AG04450 (cell line): Measurements from ENCODE around the gene ANKRD13C. TPM values are rescaled to one million over a fixed set of nuclear protein-coding genes. Genes with fewer than 3 reads are reported as not detected.

ENCODE experiments used
- CTCF ChIA-PET: fragments of 300-600, 350-600 bp; formaldehyde crosslinking; extraction: SDS; loops from one replicate; lab custom pipeline; 2022; ENCODE audit warnings: antibody characterized with exemption, inconsistent platforms; lab: Charles Lee
- POLR2A ChIA-PET: fragments of 350-600 bp; formaldehyde crosslinking; extraction: SDS; loops from one replicate; lab custom pipeline; 2021; ENCODE audit warnings: antibody characterized with exemption, inconsistent platforms; lab: Yijun Ruan, JAX
- DNase-seq: peaks from one replicate; pipeline ENCODE4 v3.0.0-alpha.2; 2011; ENCODE audit warnings: low read depth, low spot score
- H3K27ac ChIP-seq: one replicate; pipeline ENCODE4 v1.5.1; 2012; ENCODE audit warnings: low read depth, low read length, control low read depth
- H3K27me3 ChIP-seq: one replicate; pipeline ENCODE4 v1.6.0; 2012; ENCODE audit warnings: low read length; ENCODE audit not compliant: control insufficient read depth, insufficient read depth
- H3K4me3 ChIP-seq: 2 replicates; pipeline ENCODE4 v1.5.1; 2011; ENCODE audit warnings: mild to moderate bottlenecking, low read depth, low read length, control low read depth
- H3K9me3 ChIP-seq: 2 replicates; pipeline ENCODE4 v1.5.1; 2012; ENCODE audit warnings: low read length; ENCODE audit not compliant: control insufficient read depth, insufficient read depth
- CTCF ChIP-seq: IDR thresholded peaks from 2 replicates; pipeline ENCODE4 v1.5.1; 2011; ENCODE audit warnings: low read depth, low read length, control low read depth, inconsistent platforms
- polyA plus RNA-seq: library from polyadenylated mRNA; depleted of rRNA; stranded (reverse); fragments of >200 nt; gene quantifications from 2 replicates; pipeline ENCODE4 v1.2.3, GENCODE V29; 2011

The ANKRD13C gene
- polyA plus RNA-seq, 1 experiment = 18.1 TPM

- Histone ChIP-seq H3K27ac (no peak overlapping the region), H3K9me3 (no peaks in the 10 kb centered on the region), H3K4me3 (no peak overlapping the region), H3K27me3 (no peaks in the 10 kb centered on the region)
- ChIA-PET POLR2A (no interaction called here), CTCF (no interaction called here)
- no peak for TF ChIP-seq CTCF
- no peak for DNase-seq
These were observed 119.8 kb downstream of the ANKRD13C start for GRCh38 chr1:70234733-70235132.

DNA sequence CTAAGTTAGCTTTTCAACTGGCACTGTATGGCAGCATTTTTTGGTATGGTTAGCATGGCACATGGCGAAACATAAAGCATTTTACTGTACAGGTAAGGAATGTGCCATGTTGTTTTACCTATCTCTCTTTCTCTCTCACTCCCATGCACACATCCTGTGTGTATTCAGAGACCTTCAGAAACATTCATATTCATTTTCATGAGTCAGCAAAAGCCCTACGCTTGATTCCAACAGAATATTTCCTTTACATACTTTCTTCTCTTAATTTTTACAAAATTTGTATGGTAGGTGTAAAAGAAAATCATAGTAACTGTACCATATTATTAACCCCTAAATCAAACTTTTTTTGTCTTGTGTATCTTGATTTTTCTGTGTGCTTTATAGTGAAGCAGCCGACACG, 123.0 kb downstream of the ANKRD13C start:
- H3K9me3 ChIP-seq = no peaks in the 10 kb centered on the region
- POLR2A ChIA-PET = no interaction called here
- no peak for TF ChIP-seq CTCF
- H3K27ac ChIP-seq = no peak overlapping the region
- CTCF ChIA-PET = interaction anchor here (0.6 kb wide), 1 partner anchor 1652 kb away, joined by 3 read pairs; no protein-coding TSS in a partner anchor
- no peaks in the 10 kb centered on the region for H3K27me3 ChIP-seq
- H3K4me3 ChIP-seq = no peak overlapping the region
- DNase-seq = no peak

DNA sequence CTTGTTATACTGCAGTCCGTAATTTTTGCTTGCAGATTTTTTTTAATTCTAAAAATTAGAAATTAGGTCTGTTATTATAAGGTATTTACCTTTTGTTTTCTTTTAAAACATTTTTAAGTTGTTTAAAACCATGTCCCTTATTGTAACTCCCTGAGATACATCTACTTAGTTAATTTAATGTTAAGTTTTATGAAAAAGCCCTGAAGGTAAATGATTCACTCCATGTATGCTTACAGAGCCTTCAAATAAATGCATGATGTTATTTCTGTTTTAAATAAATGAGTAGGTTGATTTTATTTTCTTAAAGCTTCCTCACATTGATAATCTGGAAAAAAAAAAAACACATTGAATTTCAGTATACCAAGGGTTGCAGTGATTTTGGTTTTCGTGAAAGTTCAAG, 125.9 kb downstream of the ANKRD13C start:
- Histone ChIP-seq H3K27ac (no peak overlapping the region), H3K9me3 (no peaks in the 10 kb centered on the region), H3K27me3 (no peaks in the 10 kb centered on the region), H3K4me3 (no peak overlapping the region)
- no peak for TF ChIP-seq CTCF
- no peak for DNase-seq
- ChIA-PET POLR2A (no interaction called here), CTCF (interaction anchor here (0.7 to 1.1 kb wide), 2 partner anchors 95 to 192 kb away, joined by 4 to 5 read pairs; no protein-coding TSS in a partner anchor)

DNA sequence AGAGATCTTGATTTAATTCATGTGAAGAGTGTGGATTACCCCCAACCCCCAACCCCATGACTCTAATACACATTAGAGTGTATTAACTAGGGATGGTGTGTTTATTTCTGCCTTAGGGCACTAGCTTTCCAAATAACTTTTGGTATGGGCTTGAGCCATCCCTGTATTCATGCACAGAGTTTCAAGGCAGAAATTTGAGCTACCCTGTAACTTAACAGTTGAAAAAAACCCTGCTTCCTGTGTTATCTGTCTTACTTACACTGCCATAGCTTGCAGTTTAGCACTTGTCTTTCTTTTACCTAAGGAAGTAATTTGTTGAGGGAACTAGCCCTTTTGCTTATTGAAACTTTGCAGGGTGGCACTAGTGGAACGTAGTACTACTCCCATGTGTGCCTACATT, 127.1 kb downstream of the ANKRD13C start:
- no peak overlapping the region for H3K27ac ChIP-seq
- CTCF ChIA-PET = no interaction called here
- H3K9me3 ChIP-seq = no peaks in the 10 kb centered on the region
- POLR2A ChIA-PET = no interaction called here
- DNase-seq = no peak
- TF ChIP-seq CTCF = no peak
- no peak overlapping the region for H3K4me3 ChIP-seq
- H3K27me3 ChIP-seq = no peaks in the 10 kb centered on the region

GRCh38 chr1:70224954-70225353, 129.6 kb downstream of the ANKRD13C start:
- ChIA-PET CTCF (no interaction called here), POLR2A (no interaction called here)
- no peaks in the 10 kb centered on the region for H3K9me3 ChIP-seq
- no peak overlapping the region for H3K4me3 ChIP-seq
- no peak for TF ChIP-seq CTCF
- no peak for DNase-seq
- no peaks in the 10 kb centered on the region for H3K27me3 ChIP-seq
- no peak overlapping the region for H3K27ac ChIP-seq
